ENCODE results near the gene BRWD1. TPM values are rescaled to one million over a fixed set of nuclear protein-coding genes. Genes with fewer than 3 reads are reported as not detected.
A peak's percentile ranks its signal among the peaks of the same experiment; 100 is the strongest.

The BRWD1 gene
- 10 to 100 TPM in 2 of 4 donors, 1 to 10 TPM in 2; 8.6 to 33.5 (median 9.9) TPM for polyA plus RNA-seq
- long read RNA-seq, donor 1, transcript BRWD1-202 (5 exons, 2,495 nt), result major isoform, 11 of 16 reads
- long read RNA-seq, donor 1, partial matches to known transcripts, result 5 of 16 reads
- long read RNA-seq, donor 1, other reads (novel, unspliced or antisense), result 0 of 16 reads
- long read RNA-seq, donor 2, partial matches to known transcripts, result 0 of 3 reads
- long read RNA-seq, donor 2, other reads (novel, unspliced or antisense), result 0 of 3 reads
- long read RNA-seq, donor 3, partial matches to known transcripts, result 0 of 3 reads
- long read RNA-seq, donor 3, other reads (novel, unspliced or antisense), result 0 of 3 reads
- long read RNA-seq, donor 4, result 0 reads
- long read RNA-seq, donor 5, partial matches to known transcripts, result 0 of 1 reads
- long read RNA-seq, donor 5, other reads (novel, unspliced or antisense), result 0 of 1 reads
- long read RNA-seq, donor 6, full-length matches to known transcripts, result 7 of 7 reads
- long read RNA-seq, donor 6, partial matches to known transcripts, result 0 of 7 reads
- long read RNA-seq, donor 6, other reads (novel, unspliced or antisense), result 0 of 7 reads
- long read RNA-seq, donor 7, full-length matches to known transcripts, result 16 of 22 reads
- long read RNA-seq, donor 7, partial matches to known transcripts, result 6 of 22 reads
- long read RNA-seq, donor 7, other reads (novel, unspliced or antisense), result 0 of 22 reads
- long read RNA-seq, donor 8, partial matches to known transcripts, result 0 of 1 reads
- long read RNA-seq, donor 8, other reads (novel, unspliced or antisense), result 0 of 1 reads
- long read RNA-seq, donor 9, partial matches to known transcripts, result 0 of 1 reads
- long read RNA-seq, donor 9, other reads (novel, unspliced or antisense), result 0 of 1 reads
- long read RNA-seq, donor 10, transcript BRWD1-202 (5 exons, 2,495 nt), result major isoform, 10 of 10 reads
- long read RNA-seq, donor 10, partial matches to known transcripts, result 0 of 10 reads
- long read RNA-seq, donor 10, other reads (novel, unspliced or antisense), result 0 of 10 reads

- 0 to 1% (median 0%) methylated on average over 41 to 78 of the region's 78 CpGs for WGBS, 3 donors
- H3K27ac ChIP-seq (ENCODE audit: low read depth in 1 of 3, low read length in 2 of 3), result peak within 1 kb of the TSS; percentile 93 to 98 (median 95)
- H3K4me1 ChIP-seq (ENCODE audit: control insufficient read depth in 3 of 3, insufficient read depth in 2 of 3, low read depth in 1 of 3, low read length in 2 of 3), result peaks cover 0 to 18% (median 0%) of the 10 kb centered on the region in 3 donors
- H3K4me3 ChIP-seq (ENCODE audit: low read depth in 1 of 3, low read length in 3 of 3), result peak within 1 kb of the TSS; percentile 81 to 98 (median 82)
- H3K27me3 ChIP-seq (ENCODE audit: control insufficient read depth in 3 of 3, insufficient read depth in 3 of 3, low read length in 3 of 3), result no peaks in the 10 kb centered on the region
- FAIRE-seq (no peak), DNase-seq (peak; percentile 75 to 94)
- H3K9me3 ChIP-seq (ENCODE audit: control insufficient read depth in 2 of 2, insufficient read depth in 1 of 2, low read depth in 1 of 2, low read length in 1 of 2), result no peaks in the 10 kb centered on the region
- H3K36me3 ChIP-seq (ENCODE audit: control insufficient read depth in 3 of 3, insufficient read depth in 2 of 3, low read depth in 1 of 3, low read length in 3 of 3), result peaks cover 0 to 19% (median 4%) of the 10 kb centered on the region in 3 donors
Observed at GRCh38 chr21:39313571-39314142, at the start of gene BRWD1. Gene BRWD1, minus strand, starts transcription at chr21:39313632. Its CDS starts 141 bp downstream, at chr21:39313491.

GRCh38 chr21:39362733-39363132 is 49.3 kb upstream of the BRWD1 start:
- Histone ChIP-seq H3K9me3 (ENCODE audit: control insufficient read depth in 2 of 2, insufficient read depth in 1 of 2, low read depth in 1 of 2, low read length in 1 of 2) (no peaks in the 10 kb centered on the region), H3K36me3 (ENCODE audit: control insufficient read depth in 3 of 3, insufficient read depth in 2 of 3, low read depth in 1 of 3, low read length in 3 of 3) (no peaks in the 10 kb centered on the region), H3K4me3 (ENCODE audit: low read depth in 1 of 3, low read length in 3 of 3) (no peak overlapping the region), H3K4me1 (ENCODE audit: control insufficient read depth in 3 of 3, insufficient read depth in 2 of 3, low read depth in 1 of 3, low read length in 2 of 3) (no peaks in the 10 kb centered on the region), H3K27me3 (ENCODE audit: control insufficient read depth in 3 of 3, insufficient read depth in 3 of 3, low read length in 3 of 3) (no peaks in the 10 kb centered on the region), H3K27ac (ENCODE audit: low read depth in 1 of 3, low read length in 2 of 3) (no peak overlapping the region)
- WGBS, 3 donors, result 90 to 95% (median 93%) methylated on average over 3 of the region's 3 CpGs
- FAIRE-seq, result no peak
- no peak for DNase-seq

- no peak overlapping the region for H3K4me3 ChIP-seq (ENCODE audit: low read depth in 1 of 3, low read length in 3 of 3)
- WGBS, 3 donors, result 70 to 85% (median 81%) methylated on average over 4 of the region's 4 CpGs
- FAIRE-seq, result no peak
- no peaks in the 10 kb centered on the region for H3K9me3 ChIP-seq (ENCODE audit: control insufficient read depth in 2 of 2, insufficient read depth in 1 of 2, low read depth in 1 of 2, low read length in 1 of 2)
- no peaks in the 10 kb centered on the region for H3K27me3 ChIP-seq (ENCODE audit: control insufficient read depth in 3 of 3, insufficient read depth in 3 of 3, low read length in 3 of 3)
- no peaks in the 10 kb centered on the region for H3K4me1 ChIP-seq (ENCODE audit: control insufficient read depth in 3 of 3, insufficient read depth in 2 of 3, low read depth in 1 of 3, low read length in 2 of 3)
- DNase-seq, result no peak
- no peaks in the 10 kb centered on the region for H3K36me3 ChIP-seq (ENCODE audit: control insufficient read depth in 3 of 3, insufficient read depth in 2 of 3, low read depth in 1 of 3, low read length in 3 of 3)
- no peak overlapping the region for H3K27ac ChIP-seq (ENCODE audit: low read depth in 1 of 3, low read length in 2 of 3)
Observed at GRCh38 chr21:39359382-39359781, 46.0 kb upstream of the BRWD1 start.

GRCh38 chr21:39353295-39353694 is 39.9 kb upstream of the BRWD1 start:
- no peak overlapping the region for H3K27ac ChIP-seq (ENCODE audit: low read depth in 1 of 3, low read length in 2 of 3)
- FAIRE-seq (no peak), DNase-seq (no peak)
- WGBS, 3 donors, result 72 to 79% (median 73%) methylated on average over 3 of the region's 3 CpGs
- no peak overlapping the region for H3K4me3 ChIP-seq (ENCODE audit: low read depth in 1 of 3, low read length in 3 of 3)
- H3K9me3 ChIP-seq (ENCODE audit: control insufficient read depth in 2 of 2, insufficient read depth in 1 of 2, low read depth in 1 of 2, low read length in 1 of 2), result no peaks in the 10 kb centered on the region
- peaks cover 0 to 8% (median 0%) of the 10 kb centered on the region in 3 donors for H3K4me1 ChIP-seq (ENCODE audit: control insufficient read depth in 3 of 3, insufficient read depth in 2 of 3, low read depth in 1 of 3, low read length in 2 of 3)
- peaks cover 0 to under 1% (median 0%) of the 10 kb centered on the region in 3 donors for H3K36me3 ChIP-seq (ENCODE audit: control insufficient read depth in 3 of 3, insufficient read depth in 2 of 3, low read depth in 1 of 3, low read length in 3 of 3)
- H3K27me3 ChIP-seq (ENCODE audit: control insufficient read depth in 3 of 3, insufficient read depth in 3 of 3, low read length in 3 of 3), result no peaks in the 10 kb centered on the region

- Histone ChIP-seq H3K4me1 (ENCODE audit: control insufficient read depth in 3 of 3, insufficient read depth in 2 of 3, low read depth in 1 of 3, low read length in 2 of 3) (peaks cover 0 to 10% (median 0%) of the 10 kb centered on the region in 3 donors), H3K36me3 (ENCODE audit: control insufficient read depth in 3 of 3, insufficient read depth in 2 of 3, low read depth in 1 of 3, low read length in 3 of 3) (peaks cover 0 to 3% (median 0%) of the 10 kb centered on the region in 3 donors), H3K9me3 (ENCODE audit: control insufficient read depth in 2 of 2, insufficient read depth in 1 of 2, low read depth in 1 of 2, low read length in 1 of 2) (no peaks in the 10 kb centered on the region), H3K4me3 (ENCODE audit: low read depth in 1 of 3, low read length in 3 of 3) (peak overlapping the region in 2 of 3 donors; percentile 63 to 90), H3K27me3 (ENCODE audit: control insufficient read depth in 3 of 3, insufficient read depth in 3 of 3, low read length in 3 of 3) (no peaks in the 10 kb centered on the region), H3K27ac (ENCODE audit: low read depth in 1 of 3, low read length in 2 of 3) (peak overlapping the region; percentile 85 to 98 (median 91))
- 50 to 72% (median 57%) methylated on average over 19 of the region's 19 CpGs for WGBS, 3 donors
- DNase-seq, result peak in 1 of 2 donors; percentile 13
- no peak for FAIRE-seq
Observed at GRCh38 chr21:39350094-39351005, 36.9 kb upstream of the BRWD1 start.

- Histone ChIP-seq H3K36me3 (ENCODE audit: control insufficient read depth in 3 of 3, insufficient read depth in 2 of 3, low read depth in 1 of 3, low read length in 3 of 3) (peaks cover 0 to 3% (median 0%) of the 10 kb centered on the region in 3 donors), H3K9me3 (ENCODE audit: control insufficient read depth in 2 of 2, insufficient read depth in 1 of 2, low read depth in 1 of 2, low read length in 1 of 2) (no peaks in the 10 kb centered on the region), H3K4me1 (ENCODE audit: control insufficient read depth in 3 of 3, insufficient read depth in 2 of 3, low read depth in 1 of 3, low read length in 2 of 3) (peaks cover 0 to 10% (median 0%) of the 10 kb centered on the region in 3 donors), H3K27me3 (ENCODE audit: control insufficient read depth in 3 of 3, insufficient read depth in 3 of 3, low read length in 3 of 3) (no peaks in the 10 kb centered on the region), H3K27ac (ENCODE audit: low read depth in 1 of 3, low read length in 2 of 3) (peak overlapping the region; percentile 85 to 98 (median 91)), H3K4me3 (ENCODE audit: low read depth in 1 of 3, low read length in 3 of 3) (peak overlapping the region; percentile 63 to 93 (median 90))
- 2 to 8% (median 2%) methylated on average over 39 to 56 of the region's 56 CpGs for WGBS, 3 donors
- FAIRE-seq (no peak), DNase-seq (peak; percentile 99 to 100)
Observed at GRCh38 chr21:39349211-39350093, 36.0 kb upstream of the BRWD1 start.
